IMR-90 (cell line): ENCODE measurements around the gene ARHGAP23. TPM values are rescaled to one million over a fixed set of nuclear protein-coding genes. Genes with fewer than 3 reads are reported as not detected.

ENCODE experiments used
- ATAC-seq: fragments of 200-7000 bp; cut with Tn5 transposase; 2 replicates; pipeline ENCODE4 v1.9.1; 2020; ENCODE audit warnings: low read depth, mild to moderate bottlenecking, moderate library complexity
- BruUV-seq: library from RNA; stranded (reverse); fragments of 400-500 nt; replicated peaks from 2 replicates; lab custom pipeline; 2021; lab: Mats Ljungman, UMichigan
- CTCF ChIA-PET: fragments of 300-600 bp; formaldehyde crosslinking; extraction: SDS; loops from one replicate; lab custom pipeline; 2021; ENCODE audit warnings: antibody characterized with exemption; lab: Yijun Ruan, JAX
- POLR2A ChIA-PET: fragments of 300-600 bp; sonication (Branson Sonifier 250); formaldehyde crosslinking; loops from one replicate; lab custom pipeline; 2022; ENCODE audit warnings: antibody characterized with exemption; ENCODE audit not compliant: unreplicated experiment; lab: Charles Lee
- DNase-seq: peaks from one replicate; pipeline ENCODE4 v3.0.0; 2013
- H2AFZ ChIP-seq: replicated peaks from 2 replicates; pipeline ENCODE3; 2013; ENCODE audit warnings: low read length, mild to moderate bottlenecking; ENCODE audit not compliant: poor library complexity
- H2AK5ac ChIP-seq: 2 replicates; pipeline ENCODE4 v1.6.1; 2013; ENCODE audit warnings: low read depth, low read length, inconsistent platforms
- H2AK9ac ChIP-seq: replicated peaks from 2 replicates; pipeline ENCODE3; 2013; ENCODE audit warnings: mild to moderate bottlenecking, low read depth, low read length, moderate library complexity; ENCODE audit not compliant: poor library complexity
- H2BK120ac ChIP-seq: 2 replicates; pipeline ENCODE4 v1.6.1; 2013; ENCODE audit warnings: low read depth, low read length, inconsistent platforms
- H2BK15ac ChIP-seq: 3 replicates; pipeline ENCODE4 v1.6.1; 2013; ENCODE audit warnings: low read depth, low read length, inconsistent platforms
- H2BK20ac ChIP-seq: 2 replicates; pipeline ENCODE4 v1.6.1; 2013; ENCODE audit warnings: low read depth, mild to moderate bottlenecking, inconsistent platforms, low read length, moderate library complexity
- H2BK5ac ChIP-seq: 2 replicates; pipeline ENCODE4 v1.6.1; 2013; ENCODE audit warnings: mild to moderate bottlenecking, low read depth, low read length, inconsistent platforms; ENCODE audit not compliant: poor library complexity, severe bottlenecking
- H3K14ac ChIP-seq: replicated peaks from 2 replicates; pipeline ENCODE4 v1.6.1; 2013; ENCODE audit warnings: low read depth, low read length, inconsistent platforms
- H3K18ac ChIP-seq: 2 replicates; pipeline ENCODE4 v1.6.1; 2013; ENCODE audit warnings: low read depth, low read length, control low read depth
- H3K23ac ChIP-seq: 2 replicates; pipeline ENCODE4 v1.6.1; 2013; ENCODE audit warnings: low read depth, low read length, inconsistent platforms
- H3K27ac ChIP-seq: 2 replicates; pipeline ENCODE4 v1.5.1; 2013; ENCODE audit warnings: mild to moderate bottlenecking, control low read depth, low read length; ENCODE audit not compliant: insufficient read depth
- H3K27me3 ChIP-seq: 2 replicates; pipeline ENCODE4 v1.6.1; 2013; ENCODE audit warnings: low read length; ENCODE audit not compliant: control insufficient read depth, insufficient read depth
- H3K36me3 ChIP-seq: 2 replicates; pipeline ENCODE4 v1.6.1; 2013; ENCODE audit warnings: low read length, mixed read lengths; ENCODE audit not compliant: control insufficient read depth, insufficient read depth
- H3K4ac ChIP-seq: 2 replicates; pipeline ENCODE4 v1.6.1; 2013; ENCODE audit warnings: low read depth, low read length, inconsistent platforms
- H3K4me1 ChIP-seq: 2 replicates; pipeline ENCODE4 v1.6.1; 2013; ENCODE audit warnings: low read length, mixed read lengths; ENCODE audit not compliant: control insufficient read depth, insufficient read depth
- H3K4me2 ChIP-seq: 2 replicates; pipeline ENCODE4 v1.6.1; 2013; ENCODE audit warnings: low read depth, mild to moderate bottlenecking, control low read depth, low read length, moderate library complexity
- H3K4me3 ChIP-seq: 2 replicates; pipeline ENCODE4 v1.5.1; 2013; ENCODE audit warnings: low read depth, mild to moderate bottlenecking, control low read depth, low read length, moderate library complexity; ENCODE audit not compliant: insufficient read depth
- H3K56ac ChIP-seq: 2 replicates; pipeline ENCODE4 v1.6.1; 2013; ENCODE audit warnings: low read length, inconsistent platforms; ENCODE audit not compliant: insufficient read depth; ENCODE audit errors: extremely low read depth
- H3K79me1 ChIP-seq, 2 experiments: 2 replicates each; pipeline ENCODE4 v1.6.1; 2013; ENCODE audit warnings: low read length in 2 of 2, inconsistent platforms in 1 of 2, low read depth in 1 of 2
- H3K9ac ChIP-seq: 2 replicates; pipeline ENCODE4 v1.6.1; 2013; ENCODE audit warnings: low read depth, low read length, control low read depth
- H3K9me1 ChIP-seq: 2 replicates; pipeline ENCODE4 v1.6.1; 2013; ENCODE audit warnings: low read length, inconsistent platforms; ENCODE audit not compliant: insufficient read depth
- H3K9me3 ChIP-seq: 2 replicates; pipeline ENCODE4 v1.6.1; 2013; ENCODE audit warnings: low read length; ENCODE audit not compliant: control insufficient read depth, insufficient read depth
- H4K20me1 ChIP-seq: 2 replicates; pipeline ENCODE4 v1.6.1; 2013; ENCODE audit warnings: low read length, inconsistent platforms; ENCODE audit not compliant: insufficient read depth
- H4K5ac ChIP-seq: 2 replicates; pipeline ENCODE4 v1.6.1; 2013; ENCODE audit warnings: mild to moderate bottlenecking, low read depth, low read length, control low read depth
- H4K8ac ChIP-seq, 2 experiments: 2 replicates each; pipeline ENCODE4 v1.6.1; 2013; ENCODE audit warnings: low read depth in 2 of 2, low read length in 2 of 2, control low read depth in 1 of 2, inconsistent platforms in 1 of 2
- H4K91ac ChIP-seq: 2 replicates; pipeline ENCODE4 v1.6.1; 2013; ENCODE audit warnings: low read depth, low read length, inconsistent platforms; ENCODE audit not compliant: insufficient read depth
- CTCF ChIP-seq: conservative IDR thresholded peaks from 2 replicates; pipeline ENCODE4 v1.5.1; 2012; ENCODE audit warnings: mild to moderate bottlenecking, low read depth, low read length, improper control_type of control experiment
- FOS ChIP-seq: fragments of 150-350 bp; IDR thresholded peaks from 2 replicates; pipeline ENCODE4 v1.6.1; 2016; ENCODE audit warnings: low read depth, low read length
- MXI1 ChIP-seq: IDR thresholded peaks from 2 replicates; pipeline ENCODE4 v1.6.1; 2012; ENCODE audit warnings: low read depth, mild to moderate bottlenecking, low read length, moderate library complexity, borderline replicate concordance
- POLR2A ChIP-seq: IDR thresholded peaks from 2 replicates; pipeline ENCODE4 v1.6.1; 2012; ENCODE audit warnings: mild to moderate bottlenecking, low read depth, low read length
- RCOR1 ChIP-seq: IDR thresholded peaks from 2 replicates; pipeline ENCODE4 v1.6.1; 2012; ENCODE audit warnings: mild to moderate bottlenecking, low read length, improper control_type of control experiment; ENCODE audit not compliant: insufficient replicate concordance
- RFX5 ChIP-seq: IDR thresholded peaks from 2 replicates; pipeline ENCODE4 v1.8.0; 2012; ENCODE audit warnings: low read depth, mild to moderate bottlenecking, low read length, moderate library complexity
- SMC3 ChIP-seq: fragments of 150-350 bp; IDR thresholded peaks from 2 replicates; pipeline ENCODE4 v1.6.1; 2016; ENCODE audit warnings: low read depth, mild to moderate bottlenecking, antibody characterized with exemption, low read length, moderate library complexity
- USF2 ChIP-seq: fragments of 150-350 bp; IDR thresholded peaks from 2 replicates; pipeline ENCODE4 v1.6.1; 2017; ENCODE audit warnings: mild to moderate bottlenecking, antibody characterized with exemption, low read length, low read depth
- WGBS, 2 experiments: methylation state at CpG; one replicate each; pipeline versions ENCODE4 v1.1.5 to v1.1.7; 2013; ENCODE audit warnings: missing lambda C conversion rate in 2 of 2; ENCODE audit not compliant: insufficient read length in 1 of 2; ENCODE audit errors: extremely low coverage in 2 of 2; 5-methylcytosine and 5-hydroxymethylcytosine counted together
- dilution Hi-C: fragments of 300-500 bp; cut with HindIII; formaldehyde crosslinking; loops from one replicate; pipeline ENCODE4 v1.14.3; 2018; ENCODE audit warnings: low sequenced_read_pairs; ENCODE audit not compliant: unreplicated experiment
- in situ Hi-C: fragments of 300-500 bp; cut with MboI; formaldehyde crosslinking; loops from 3 replicates; pipeline ENCODE4 v1.14.3; 2019; ENCODE audit warnings: low sequenced_read_pairs, inconsistent platforms, mixed read lengths
- intact Hi-C: fragments of 100-400 bp; cut with micrococcal nuclease; formaldehyde crosslinking; loops from 2 replicates; pipeline ENCODE4 v1.10.0; 2022
- polyA plus RNA-seq, 3 experiments: library from polyadenylated mRNA; depleted of rRNA; stranded (reverse); fragments of >200 nt; gene quantifications; 2 replicates each; pipeline ENCODE4 v1.2.3, GENCODE V29; 2012; ENCODE audit warnings: low replicate concordance in 1 of 3
- total RNA-seq: library from RNA; depleted of rRNA; stranded (reverse); fragments of >200 nt; gene quantifications from 2 replicates; pipeline ENCODE4 v1.2.3, GENCODE V29; 2012

ARHGAP23 gene
- total and polyA plus RNA-seq, 2 of the 4 experiments (the other 2 are of a cell fraction) = 9.3 to 43.3 TPM

DNA sequence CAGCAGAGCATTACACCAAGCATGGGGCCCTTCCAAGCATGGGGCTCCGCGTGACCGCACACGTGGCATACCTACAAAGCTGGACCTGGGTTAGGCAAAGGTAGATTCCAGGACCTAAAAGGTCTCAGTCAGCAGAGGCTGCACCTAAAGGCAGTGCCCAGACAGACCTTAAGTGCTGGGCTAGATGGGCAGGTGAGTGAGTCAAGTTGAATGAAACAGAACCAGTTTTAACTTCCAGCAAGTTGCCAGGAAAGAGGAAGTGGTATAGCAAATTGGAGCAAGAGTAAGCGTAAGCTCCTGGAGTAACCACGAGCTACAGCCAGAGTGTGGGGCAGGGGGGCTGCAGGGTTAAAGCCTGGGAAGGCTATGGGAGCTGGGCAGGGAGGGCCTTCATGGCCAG lies 128.0 kb downstream of the ARHGAP23 start:
- Histone ChIP-seq H3K56ac (no peak overlapping the region), H3K23ac (no peak overlapping the region), H3K27ac (no peak overlapping the region), H2BK20ac (no peak overlapping the region), H4K8ac (no peak overlapping the region), H2AFZ (no peak overlapping the region), H4K91ac (no peak overlapping the region), H3K27me3 (peaks cover 61% of the 10 kb centered on the region), H2AK9ac (no peak overlapping the region), H3K79me1 (no peaks in the 10 kb centered on the region), H3K9me1 (0 out of 2 replicates have a peak, but pooled peaks cover 2% of the 10 kb centered on the region), H3K4me3 (no peak overlapping the region), H2BK15ac (no peak overlapping the region), H3K18ac (no peak overlapping the region), H2BK120ac (no peak overlapping the region), H3K4ac (no peak overlapping the region), H3K14ac (no peak overlapping the region), H2BK5ac (no peak overlapping the region), H2AK5ac (no peak overlapping the region), H3K36me3 (no peaks in the 10 kb centered on the region), H3K4me1 (peaks cover 2% of the 10 kb centered on the region; the same call in 1 of the 2 replicates), H3K9me3 (peaks cover 2% of the 10 kb centered on the region; the same call in 1 of the 2 replicates), H4K5ac (no peak overlapping the region), H3K9ac (no peak overlapping the region), H3K4me2 (no peak overlapping the region), H4K20me1 (peaks cover 8% of the 10 kb centered on the region; the same call in 1 of the 2 replicates)
- ChIA-PET CTCF (no interaction called here), POLR2A (no interaction called here)
- dilution Hi-C loops = no loop called here
- no peak for TF ChIP-seq RCOR1
- TF ChIP-seq MXI1 = no peak
- no peak for TF ChIP-seq FOS
- TF ChIP-seq USF2 = no peak
- no peak for TF ChIP-seq POLR2A
- no peak for TF ChIP-seq CTCF
- TF ChIP-seq RFX5 = no peak
- TF ChIP-seq SMC3 = no peak
- no peak for DNase-seq
- BruUV-seq = no TSS peak
- in situ Hi-C loops = no loop called here
- ATAC-seq = no peak
- 81% methylated on average over 5 of the region's 6 CpGs; no CpG with 5 or more reads in 1 of the 2 experiments for WGBS, 2 experiments
- intact Hi-C loops = no loop called here
